WTC11 (cell line): ENCODE measurements around the gene SPINDOC.

Experiments used
- CREB1 ChIP-seq: sonication (generic); formaldehyde crosslinking; IDR thresholded peaks from 2 replicates; pipeline ENCODE4 v1.8.0; 2023; ENCODE audit warnings: mild to moderate bottlenecking, missing genetic modification reagents
- MXD4 ChIP-seq: fragments of 250-450 bp; sonication (Bioruptor Pico); IDR thresholded peaks from 2 replicates; pipeline ENCODE4 v1.8.0; 2021; ENCODE audit warnings: mild to moderate bottlenecking, moderate library complexity, borderline replicate concordance
- NR2C2 ChIP-seq: sonication (generic); formaldehyde crosslinking; IDR thresholded peaks from 2 replicates; pipeline ENCODE4 v1.8.0; 2022; ENCODE audit warnings: mild to moderate bottlenecking, missing genetic modification reagents
- TCF7 ChIP-seq: sonication (generic); formaldehyde crosslinking; IDR thresholded peaks from 2 replicates; pipeline ENCODE4 v1.8.0; 2022; ENCODE audit warnings: mild to moderate bottlenecking, low read depth, missing genetic modification reagents, moderate library complexity
- ZNF396 ChIP-seq: fragments of 250-450 bp; sonication (Bioruptor Pico); IDR thresholded peaks from 2 replicates; pipeline ENCODE4 v1.8.0; 2021; ENCODE audit warnings: mild to moderate bottlenecking, moderate library complexity, borderline replicate concordance
- TF ChIP-seq, protein P1 (sequence below): fragments of 200-600 bp; IDR thresholded peaks from 2 replicates; pipeline ENCODE4 v1.8.0; 2022; ENCODE audit warnings: antibody characterized with exemption
- TF ChIP-seq, protein P2 (sequence below): sonication (generic); formaldehyde crosslinking; conservative IDR thresholded peaks from 2 replicates; pipeline ENCODE4 v1.8.1; 2022; ENCODE audit warnings: mild to moderate bottlenecking, missing genetic modification reagents
- TF ChIP-seq, protein P3 (sequence below): sonication (generic); formaldehyde crosslinking; IDR thresholded peaks from 2 replicates; pipeline ENCODE4 v1.8.0; 2022; ENCODE audit warnings: mild to moderate bottlenecking, missing genetic modification reagents
- TF ChIP-seq, protein P4 (sequence below): sonication (generic); formaldehyde crosslinking; IDR thresholded peaks from 2 replicates; pipeline ENCODE4 v1.8.0; 2022; ENCODE audit warnings: missing genetic modification reagents
- TF ChIP-seq, protein P5 (sequence below): sonication (generic); formaldehyde crosslinking; IDR thresholded peaks from 2 replicates; pipeline ENCODE4 v1.8.1; 2023; ENCODE audit warnings: mild to moderate bottlenecking, missing genetic modification reagents, moderate library complexity
- TF ChIP-seq, protein P6 (sequence below): fragments of 250-450 bp; sonication (Bioruptor Pico); IDR thresholded peaks from 2 replicates; pipeline ENCODE4 v2.1.2; 2022; ENCODE audit warnings: mild to moderate bottlenecking, moderate library complexity

DNA sequence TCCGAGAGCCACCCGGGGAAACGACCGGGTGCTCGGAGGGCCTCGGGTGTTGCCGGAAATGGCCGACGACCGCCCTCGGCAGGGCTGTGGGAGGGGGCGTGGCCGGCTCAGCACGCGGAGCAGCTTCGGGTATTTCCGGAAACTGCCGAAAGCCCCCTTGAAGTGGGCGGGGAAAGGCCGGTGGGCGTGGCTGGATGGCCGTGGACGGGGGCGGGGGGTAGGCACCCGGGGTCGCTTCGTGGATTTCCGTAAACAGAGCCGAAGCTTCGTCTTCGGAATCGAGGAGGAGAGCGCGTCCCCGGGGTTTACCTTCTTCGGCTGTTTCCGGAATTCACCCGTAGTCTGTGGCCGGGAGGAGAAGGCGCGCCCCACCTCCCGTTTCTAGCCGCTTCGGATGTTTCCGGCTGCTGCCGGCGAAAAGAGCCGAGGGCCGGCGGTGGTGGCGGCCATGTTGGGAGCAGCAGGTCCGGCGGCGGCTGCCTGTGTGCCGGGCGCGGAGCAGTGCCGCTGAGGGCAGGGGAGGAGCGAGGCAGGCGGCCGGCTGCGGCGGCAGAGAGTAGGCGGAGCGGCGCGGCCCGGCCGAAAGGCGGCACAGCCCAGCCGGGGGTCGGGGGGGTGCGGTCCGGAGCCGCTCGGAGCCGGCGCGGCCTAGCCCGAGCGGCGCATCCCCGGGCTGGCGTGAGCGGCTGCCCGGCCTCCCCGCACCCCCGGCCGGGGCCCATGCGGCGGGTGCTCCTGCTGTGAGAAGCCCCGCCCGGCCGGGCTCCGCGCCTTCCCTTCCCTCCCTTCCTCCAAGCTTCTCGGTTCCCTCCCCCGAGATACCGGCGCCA is 25.6 kb downstream of the SPINDOC start, which contains the start of gene MARK2:
- TF ChIP-seq, protein P1, sequence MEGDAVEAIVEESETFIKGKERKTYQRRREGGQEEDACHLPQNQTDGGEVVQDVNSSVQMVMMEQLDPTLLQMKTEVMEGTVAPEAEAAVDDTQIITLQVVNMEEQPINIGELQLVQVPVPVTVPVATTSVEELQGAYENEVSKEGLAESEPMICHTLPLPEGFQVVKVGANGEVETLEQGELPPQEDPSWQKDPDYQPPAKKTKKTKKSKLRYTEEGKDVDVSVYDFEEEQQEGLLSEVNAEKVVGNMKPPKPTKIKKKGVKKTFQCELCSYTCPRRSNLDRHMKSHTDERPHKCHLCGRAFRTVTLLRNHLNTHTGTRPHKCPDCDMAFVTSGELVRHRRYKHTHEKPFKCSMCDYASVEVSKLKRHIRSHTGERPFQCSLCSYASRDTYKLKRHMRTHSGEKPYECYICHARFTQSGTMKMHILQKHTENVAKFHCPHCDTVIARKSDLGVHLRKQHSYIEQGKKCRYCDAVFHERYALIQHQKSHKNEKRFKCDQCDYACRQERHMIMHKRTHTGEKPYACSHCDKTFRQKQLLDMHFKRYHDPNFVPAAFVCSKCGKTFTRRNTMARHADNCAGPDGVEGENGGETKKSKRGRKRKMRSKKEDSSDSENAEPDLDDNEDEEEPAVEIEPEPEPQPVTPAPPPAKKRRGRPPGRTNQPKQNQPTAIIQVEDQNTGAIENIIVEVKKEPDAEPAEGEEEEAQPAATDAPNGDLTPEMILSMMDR = no peak
- no peak for TF ChIP-seq NR2C2 (CRISPR knock-in tag)
- no peak for TF ChIP-seq MXD4 (CRISPR knock-in tag)
- TF ChIP-seq, protein P2, sequence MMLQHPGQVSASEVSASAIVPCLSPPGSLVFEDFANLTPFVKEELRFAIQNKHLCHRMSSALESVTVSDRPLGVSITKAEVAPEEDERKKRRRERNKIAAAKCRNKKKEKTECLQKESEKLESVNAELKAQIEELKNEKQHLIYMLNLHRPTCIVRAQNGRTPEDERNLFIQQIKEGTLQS = no peak
- TF ChIP-seq, protein P3, sequence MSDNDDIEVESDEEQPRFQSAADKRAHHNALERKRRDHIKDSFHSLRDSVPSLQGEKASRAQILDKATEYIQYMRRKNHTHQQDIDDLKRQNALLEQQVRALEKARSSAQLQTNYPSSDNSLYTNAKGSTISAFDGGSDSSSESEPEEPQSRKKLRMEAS (CRISPR knock-in tag) = peak; percentile 50; the same call in 1 of the 2 replicates
- TF ChIP-seq CREB1 (CRISPR knock-in tag) = no peak
- TF ChIP-seq, protein P4, sequence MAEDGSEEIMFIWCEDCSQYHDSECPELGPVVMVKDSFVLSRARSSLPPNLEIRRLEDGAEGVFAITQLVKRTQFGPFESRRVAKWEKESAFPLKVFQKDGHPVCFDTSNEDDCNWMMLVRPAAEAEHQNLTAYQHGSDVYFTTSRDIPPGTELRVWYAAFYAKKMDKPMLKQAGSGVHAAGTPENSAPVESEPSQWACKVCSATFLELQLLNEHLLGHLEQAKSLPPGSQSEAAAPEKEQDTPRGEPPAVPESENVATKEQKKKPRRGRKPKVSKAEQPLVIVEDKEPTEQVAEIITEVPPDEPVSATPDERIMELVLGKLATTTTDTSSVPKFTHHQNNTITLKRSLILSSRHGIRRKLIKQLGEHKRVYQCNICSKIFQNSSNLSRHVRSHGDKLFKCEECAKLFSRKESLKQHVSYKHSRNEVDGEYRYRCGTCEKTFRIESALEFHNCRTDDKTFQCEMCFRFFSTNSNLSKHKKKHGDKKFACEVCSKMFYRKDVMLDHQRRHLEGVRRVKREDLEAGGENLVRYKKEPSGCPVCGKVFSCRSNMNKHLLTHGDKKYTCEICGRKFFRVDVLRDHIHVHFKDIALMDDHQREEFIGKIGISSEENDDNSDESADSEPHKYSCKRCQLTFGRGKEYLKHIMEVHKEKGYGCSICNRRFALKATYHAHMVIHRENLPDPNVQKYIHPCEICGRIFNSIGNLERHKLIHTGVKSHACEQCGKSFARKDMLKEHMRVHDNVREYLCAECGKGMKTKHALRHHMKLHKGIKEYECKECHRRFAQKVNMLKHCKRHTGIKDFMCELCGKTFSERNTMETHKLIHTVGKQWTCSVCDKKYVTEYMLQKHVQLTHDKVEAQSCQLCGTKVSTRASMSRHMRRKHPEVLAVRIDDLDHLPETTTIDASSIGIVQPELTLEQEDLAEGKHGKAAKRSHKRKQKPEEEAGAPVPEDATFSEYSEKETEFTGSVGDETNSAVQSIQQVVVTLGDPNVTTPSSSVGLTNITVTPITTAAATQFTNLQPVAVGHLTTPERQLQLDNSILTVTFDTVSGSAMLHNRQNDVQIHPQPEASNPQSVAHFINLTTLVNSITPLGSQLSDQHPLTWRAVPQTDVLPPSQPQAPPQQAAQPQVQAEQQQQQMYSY (CRISPR knock-in tag) = no peak
- no peak for TF ChIP-seq ZNF396 (CRISPR knock-in tag)
- TF ChIP-seq, protein P5, sequence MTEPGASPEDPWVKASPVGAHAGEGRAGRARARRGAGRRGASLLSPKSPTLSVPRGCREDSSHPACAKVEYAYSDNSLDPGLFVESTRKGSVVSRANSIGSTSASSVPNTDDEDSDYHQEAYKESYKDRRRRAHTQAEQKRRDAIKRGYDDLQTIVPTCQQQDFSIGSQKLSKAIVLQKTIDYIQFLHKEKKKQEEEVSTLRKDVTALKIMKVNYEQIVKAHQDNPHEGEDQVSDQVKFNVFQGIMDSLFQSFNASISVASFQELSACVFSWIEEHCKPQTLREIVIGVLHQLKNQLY (CRISPR knock-in tag) = no peak
- peak; percentile 45; the same call in 1 of the 2 replicates for TF ChIP-seq TCF7 (CRISPR knock-in tag)
- TF ChIP-seq, protein P6, sequence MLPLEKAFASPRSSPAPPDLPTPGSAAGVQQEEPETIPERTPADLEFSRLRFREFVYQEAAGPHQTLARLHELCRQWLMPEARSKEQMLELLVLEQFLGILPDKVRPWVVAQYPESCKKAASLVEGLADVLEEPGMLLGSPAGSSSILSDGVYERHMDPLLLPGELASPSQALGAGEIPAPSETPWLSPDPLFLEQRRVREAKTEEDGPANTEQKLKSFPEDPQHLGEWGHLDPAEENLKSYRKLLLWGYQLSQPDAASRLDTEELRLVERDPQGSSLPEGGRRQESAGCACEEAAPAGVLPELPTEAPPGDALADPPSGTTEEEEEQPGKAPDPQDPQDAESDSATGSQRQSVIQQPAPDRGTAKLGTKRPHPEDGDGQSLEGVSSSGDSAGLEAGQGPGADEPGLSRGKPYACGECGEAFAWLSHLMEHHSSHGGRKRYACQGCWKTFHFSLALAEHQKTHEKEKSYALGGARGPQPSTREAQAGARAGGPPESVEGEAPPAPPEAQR (CRISPR knock-in tag) = no peak
